Measurements from ENCODE around the gene GTF2F2.

Gene GTF2F2, protein sequence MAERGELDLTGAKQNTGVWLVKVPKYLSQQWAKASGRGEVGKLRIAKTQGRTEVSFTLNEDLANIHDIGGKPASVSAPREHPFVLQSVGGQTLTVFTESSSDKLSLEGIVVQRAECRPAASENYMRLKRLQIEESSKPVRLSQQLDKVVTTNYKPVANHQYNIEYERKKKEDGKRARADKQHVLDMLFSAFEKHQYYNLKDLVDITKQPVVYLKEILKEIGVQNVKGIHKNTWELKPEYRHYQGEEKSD

DNA sequence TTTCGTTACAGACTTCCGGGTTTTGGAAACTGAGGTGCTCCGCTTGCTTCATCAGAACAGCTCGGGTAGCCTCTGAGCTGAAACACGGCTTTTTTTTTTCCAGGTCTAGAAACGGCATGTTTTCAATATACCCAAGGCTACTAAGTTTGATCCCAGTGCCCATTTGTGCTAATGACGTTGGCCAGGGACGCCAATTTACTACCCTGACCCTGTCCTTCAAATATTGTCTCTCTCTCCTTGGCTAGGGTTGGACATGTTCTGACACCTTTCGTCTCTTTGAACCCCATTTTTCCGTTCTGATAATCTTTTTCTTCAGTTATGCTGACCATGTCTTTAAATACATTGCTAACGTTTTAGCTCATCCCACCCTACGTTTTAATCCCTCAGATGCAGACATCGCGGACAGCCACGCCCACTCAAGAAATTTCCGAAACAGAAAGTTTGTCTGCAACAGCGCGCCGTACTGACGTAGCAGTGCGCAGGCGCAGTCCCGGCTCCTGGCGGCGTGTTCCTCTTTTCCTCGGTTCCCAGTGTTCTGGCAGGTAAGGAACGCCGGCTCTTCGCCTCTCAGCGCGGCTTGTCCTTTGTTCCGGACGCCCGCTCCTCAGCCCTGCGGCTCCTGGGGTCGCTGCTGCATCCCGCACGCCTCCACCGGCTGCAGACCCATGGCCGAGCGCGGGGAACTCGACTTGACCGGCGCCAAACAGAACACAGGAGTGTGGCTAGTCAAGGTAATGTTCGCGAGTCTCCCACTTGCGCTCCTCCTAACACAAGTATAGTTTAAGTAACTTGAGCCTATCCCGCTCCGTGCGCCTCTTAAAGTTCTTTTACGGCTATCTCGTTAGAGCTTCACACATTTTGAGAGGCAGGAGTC, at the start of gene GTF2F2:
GTF2F2 (plus strand) TSS at position 520 of the 874 bp plus-strand sequence; CDS start at position 666, 146 bp downstream.
- TF ChIP-seq, protein P1, sequence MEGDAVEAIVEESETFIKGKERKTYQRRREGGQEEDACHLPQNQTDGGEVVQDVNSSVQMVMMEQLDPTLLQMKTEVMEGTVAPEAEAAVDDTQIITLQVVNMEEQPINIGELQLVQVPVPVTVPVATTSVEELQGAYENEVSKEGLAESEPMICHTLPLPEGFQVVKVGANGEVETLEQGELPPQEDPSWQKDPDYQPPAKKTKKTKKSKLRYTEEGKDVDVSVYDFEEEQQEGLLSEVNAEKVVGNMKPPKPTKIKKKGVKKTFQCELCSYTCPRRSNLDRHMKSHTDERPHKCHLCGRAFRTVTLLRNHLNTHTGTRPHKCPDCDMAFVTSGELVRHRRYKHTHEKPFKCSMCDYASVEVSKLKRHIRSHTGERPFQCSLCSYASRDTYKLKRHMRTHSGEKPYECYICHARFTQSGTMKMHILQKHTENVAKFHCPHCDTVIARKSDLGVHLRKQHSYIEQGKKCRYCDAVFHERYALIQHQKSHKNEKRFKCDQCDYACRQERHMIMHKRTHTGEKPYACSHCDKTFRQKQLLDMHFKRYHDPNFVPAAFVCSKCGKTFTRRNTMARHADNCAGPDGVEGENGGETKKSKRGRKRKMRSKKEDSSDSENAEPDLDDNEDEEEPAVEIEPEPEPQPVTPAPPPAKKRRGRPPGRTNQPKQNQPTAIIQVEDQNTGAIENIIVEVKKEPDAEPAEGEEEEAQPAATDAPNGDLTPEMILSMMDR (IDR thresholded peaks at IDR 0.05; ENCODE audit: low read depth, low read length, missing control alignments) = no peak
- Histone ChIP-seq H3K36me3 (replicated peaks) (no peaks in the 10 kb centered on the region), H3K4me3 (ENCODE audit: low read depth, low read length) (peak within 1 kb of the TSS; percentile 92), H3K27ac (peak within 1 kb of the TSS; percentile 82), H3K27me3 (replicated peaks) (no peaks in the 10 kb centered on the region)
- DNase-seq = peak; percentile 85
- in situ Hi-C loops (cut with HindIII; ENCODE audit: low pct_ligation_motif_present, low sequenced_read_pairs) = no loop called here

DNA sequence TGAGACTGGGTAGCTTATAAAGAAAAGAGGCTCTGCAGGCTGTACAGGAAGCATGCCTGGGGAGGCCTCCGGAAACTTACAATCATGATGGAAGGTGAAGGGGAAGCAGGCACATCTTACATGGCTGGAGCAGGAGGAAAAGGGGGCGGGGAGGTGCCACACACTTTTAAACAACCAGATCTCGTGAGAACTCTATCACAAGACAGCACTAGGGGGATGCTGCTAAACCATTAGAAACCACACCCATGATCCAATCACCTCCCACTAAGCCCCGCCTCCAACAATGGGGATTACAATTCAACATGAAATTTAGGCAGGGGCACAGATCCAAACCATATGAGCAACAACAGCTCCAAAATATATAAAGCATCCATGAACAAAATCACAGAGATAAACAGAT, 46.5 kb upstream of the GTF2F2 start:
- TF ChIP-seq, protein P1 (IDR thresholded peaks at IDR 0.05; ENCODE audit: low read depth, low read length, missing control alignments) = no peak
- Histone ChIP-seq H3K27me3 (replicated peaks) (no peaks in the 10 kb centered on the region), H3K36me3 (replicated peaks) (no peaks in the 10 kb centered on the region), H3K27ac (no peak overlapping the region), H3K4me3 (ENCODE audit: low read depth, low read length) (no peak overlapping the region)
- in situ Hi-C loops (cut with HindIII; ENCODE audit: low pct_ligation_motif_present, low sequenced_read_pairs) = no loop called here
- DNase-seq = no peak

DNA sequence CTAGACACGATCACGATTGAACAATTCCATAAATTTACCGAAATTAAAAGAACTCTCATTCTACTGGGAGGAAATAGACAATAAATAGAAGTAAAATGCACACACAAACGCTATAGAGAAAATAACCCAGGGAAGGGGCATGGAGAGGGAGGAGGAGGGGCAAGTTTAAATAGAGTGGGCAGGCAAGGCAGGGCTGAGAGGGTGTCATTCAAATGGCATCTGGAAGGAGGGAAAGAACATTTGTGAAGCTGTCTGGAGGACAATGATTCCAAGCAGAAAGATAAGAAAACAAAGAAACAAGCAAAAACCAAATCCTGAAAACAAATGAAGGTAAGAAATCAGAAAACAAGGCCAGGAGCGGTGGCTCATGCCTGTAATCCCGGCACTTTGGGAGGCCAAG, 45.6 kb upstream of the GTF2F2 start:
- DNase-seq = no peak
- in situ Hi-C loops (cut with HindIII; ENCODE audit: low pct_ligation_motif_present, low sequenced_read_pairs) = no loop called here
- Histone ChIP-seq H3K27ac (no peak overlapping the region), H3K4me3 (ENCODE audit: low read depth, low read length) (no peak overlapping the region), H3K27me3 (replicated peaks) (no peaks in the 10 kb centered on the region), H3K36me3 (replicated peaks) (no peaks in the 10 kb centered on the region)
- TF ChIP-seq, protein P1 (IDR thresholded peaks at IDR 0.05; ENCODE audit: low read depth, low read length, missing control alignments) = no peak

DNA sequence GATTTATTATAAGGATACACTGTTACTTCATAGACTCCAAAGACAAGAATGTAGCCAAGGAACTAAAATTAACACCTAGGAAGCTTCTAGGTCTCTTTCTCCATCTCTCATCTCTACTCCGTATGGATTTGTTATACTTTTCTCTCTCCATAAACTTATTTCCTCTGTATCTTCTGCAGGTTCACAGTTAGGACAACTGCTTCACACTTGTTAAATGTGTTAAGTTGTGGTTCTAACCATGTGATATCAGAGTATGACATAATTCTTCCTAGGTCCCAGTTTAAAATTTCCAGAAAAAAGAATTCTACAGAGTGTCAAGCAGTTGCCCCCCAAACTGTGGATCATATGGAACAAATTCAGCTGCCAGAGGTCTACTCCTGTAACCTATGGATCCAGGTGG, 42.3 kb upstream of the GTF2F2 start:
- Histone ChIP-seq H3K36me3 (replicated peaks) (no peaks in the 10 kb centered on the region), H3K27me3 (replicated peaks) (no peaks in the 10 kb centered on the region), H3K27ac (no peak overlapping the region), H3K4me3 (ENCODE audit: low read depth, low read length) (no peak overlapping the region)
- TF ChIP-seq, protein P1 (IDR thresholded peaks at IDR 0.05; ENCODE audit: low read depth, low read length, missing control alignments) = no peak
- no peak for DNase-seq
- in situ Hi-C loops (cut with HindIII; ENCODE audit: low pct_ligation_motif_present, low sequenced_read_pairs) = no loop called here

DNA sequence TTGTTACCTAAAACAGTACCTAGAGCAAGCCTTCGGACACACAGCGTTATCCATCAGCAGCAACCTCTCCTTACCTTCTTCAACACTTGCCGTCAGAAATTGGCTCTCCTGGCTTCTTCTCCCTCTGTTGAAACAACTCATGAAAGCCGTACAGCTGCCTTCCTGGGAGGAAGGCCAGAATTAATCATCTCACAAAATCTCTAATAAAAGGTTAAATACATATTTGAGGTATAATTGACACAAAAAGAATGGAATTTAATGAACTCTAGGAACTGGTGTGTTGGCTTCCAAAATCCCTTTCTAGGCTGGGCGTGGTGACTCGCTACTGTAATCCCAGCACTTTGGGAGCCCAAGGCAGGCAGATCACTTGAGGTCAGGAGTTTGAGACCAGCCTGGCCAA, 37.3 kb upstream of the GTF2F2 start:
- DNase-seq = peak; percentile 3
- TF ChIP-seq, protein P1 (IDR thresholded peaks at IDR 0.05; ENCODE audit: low read depth, low read length, missing control alignments) = no peak
- H3K27ac ChIP-seq = no peak overlapping the region
- no peaks in the 10 kb centered on the region for H3K27me3 ChIP-seq (replicated peaks)
- no peaks in the 10 kb centered on the region for H3K36me3 ChIP-seq (replicated peaks)
- no peak overlapping the region for H3K4me3 ChIP-seq (ENCODE audit: low read depth, low read length)
- in situ Hi-C loops (cut with HindIII; ENCODE audit: low pct_ligation_motif_present, low sequenced_read_pairs) = no loop called here
